GM23248 (cell line): ENCODE measurements around the gene SLC35E2B. TPM values are rescaled to one million over a fixed set of nuclear protein-coding genes. Genes with fewer than 3 reads are reported as not detected.
"Not testable (repeated sequence)": the region's sequence is repeated elsewhere in the genome, so short reads cannot be mapped to it uniquely, and the experiment has no call there.

Experiments
- DNase-seq: peaks from one replicate; pipeline ENCODE4 v3.0.0-alpha.2; 2015
- H2AFZ ChIP-seq: fragments of 200-600 bp; sonication (generic); 2 replicates; pipeline ENCODE4 v1.6.1; 2016; ENCODE audit warnings: antibody characterized with exemption
- H3F3A ChIP-seq: fragments of 200-600 bp; sonication (generic); 2 replicates; pipeline ENCODE4 v1.6.1; 2016; ENCODE audit warnings: mild to moderate bottlenecking, antibody characterized with exemption, mixed run types; ENCODE audit not compliant: insufficient read depth
- H3K27ac ChIP-seq: fragments of 200-600 bp; sonication (generic); 2 replicates; pipeline ENCODE4 v1.5.1; 2016; ENCODE audit warnings: mild to moderate bottlenecking
- H3K27me3 ChIP-seq: fragments of 200-600 bp; sonication (generic); replicated peaks from 2 replicates; pipeline ENCODE4 v1.6.1; 2016; ENCODE audit warnings: mild to moderate bottlenecking; ENCODE audit not compliant: insufficient read depth
- H3K36me3 ChIP-seq: fragments of 200-600 bp; sonication (generic); 2 replicates; pipeline ENCODE4 v1.6.1; 2016; ENCODE audit warnings: low read depth, mild to moderate bottlenecking
- H3K4me1 ChIP-seq: fragments of 200-600 bp; sonication (generic); 2 replicates; pipeline ENCODE4 v1.6.1; 2016; ENCODE audit warnings: mild to moderate bottlenecking; ENCODE audit not compliant: insufficient read depth
- H3K4me2 ChIP-seq: fragments of 200-600 bp; sonication (generic); one replicate; pipeline ENCODE4 v1.6.1; 2016; ENCODE audit warnings: mild to moderate bottlenecking; ENCODE audit not compliant: unreplicated experiment
- H3K4me3 ChIP-seq: fragments of 200-600 bp; sonication (generic); 2 replicates; pipeline ENCODE4 v1.5.1; 2016; ENCODE audit warnings: mild to moderate bottlenecking
- H3K79me2 ChIP-seq: fragments of 200-600 bp; sonication (generic); 2 replicates; pipeline ENCODE4 v1.6.1; 2016; ENCODE audit warnings: mild to moderate bottlenecking; ENCODE audit not compliant: insufficient read depth
- H3K9ac ChIP-seq: fragments of 200-600 bp; sonication (generic); 2 replicates; pipeline ENCODE4 v1.6.1; 2016; ENCODE audit warnings: mild to moderate bottlenecking
- H3K9me2 ChIP-seq: fragments of 200-600 bp; sonication (generic); 2 replicates; pipeline ENCODE4 v1.6.1; 2016; ENCODE audit warnings: mixed run types, mild to moderate bottlenecking, moderate library complexity; ENCODE audit not compliant: insufficient read depth
- H3K9me3 ChIP-seq: fragments of 200-600 bp; sonication (generic); one replicate; pipeline ENCODE4 v1.6.1; 2017; ENCODE audit warnings: low read depth
- H4K20me1 ChIP-seq: fragments of 200-600 bp; sonication (generic); 2 replicates; pipeline ENCODE4 v1.6.0; 2016; ENCODE audit not compliant: insufficient read depth
- WGBS, 2 experiments: methylation state at CpG; one replicate each; pipeline ENCODE4 v1.1.6; 2015 to 2017; ENCODE audit warnings: low lambda C conversion rate in 2 of 2, low coverage in 1 of 2; ENCODE audit errors: missing lambda C conversion rate in 2 of 2; 5-methylcytosine and 5-hydroxymethylcytosine counted together
- in situ Hi-C: fragments of 300-500 bp; cut with MboI; formaldehyde crosslinking; loops from 2 replicates; pipeline ENCODE4 v1.15.0; 2020
- polyA plus RNA-seq: library from polyadenylated mRNA; unstranded; fragments of >200 nt; fragmentation: Nextera tagmentation; extraction: Ambion mirVana; gene quantifications from 2 replicates; pipeline ENCODE4 v1.2.1, GENCODE V29; 2016
- total RNA-seq: library from RNA; depleted of rRNA; stranded (reverse); fragments of >200 nt; shearing (Covaris generic); gene quantifications from 2 replicates; pipeline ENCODE4 v1.2.3, GENCODE V29; 2014

SLC35E2B gene
- total and polyA plus RNA-seq, 2 experiments from 2014 or later: 23.4 to 32.5 TPM

GRCh38 chr1:1638528-1638927 lies 54.1 kb downstream of the SLC35E2B start:
- WGBS, 2 experiments: 83 to 85% methylated on average over 9 of the region's 13 CpGs
- H3K9me2 ChIP-seq, H3K27ac ChIP-seq, in situ Hi-C loops, H2AFZ ChIP-seq, H4K20me1 ChIP-seq, H3K4me3 ChIP-seq, H3K4me1 ChIP-seq, H3K4me2 ChIP-seq, H3K79me2 ChIP-seq, H3K27me3 ChIP-seq, H3K9ac ChIP-seq, H3F3A ChIP-seq, H3K9me3 ChIP-seq, DNase-seq, H3K36me3 ChIP-seq: not testable (repeated sequence)

- H3K9me3 ChIP-seq, H3K4me3 ChIP-seq, H3K79me2 ChIP-seq, H4K20me1 ChIP-seq, H3K9ac ChIP-seq, H3K9me2 ChIP-seq, H3K27me3 ChIP-seq, DNase-seq, H3K27ac ChIP-seq, H3K4me2 ChIP-seq, H3K4me1 ChIP-seq, H3F3A ChIP-seq, in situ Hi-C loops, H3K36me3 ChIP-seq, H2AFZ ChIP-seq: not testable (repeated sequence)
- 67 to 76% methylated on average over 11 to 13 of the region's 14 CpGs for WGBS, 2 experiments
Measured at GRCh38 chr1:1637479-1637875, 55.1 kb downstream of the SLC35E2B start.

DNA sequence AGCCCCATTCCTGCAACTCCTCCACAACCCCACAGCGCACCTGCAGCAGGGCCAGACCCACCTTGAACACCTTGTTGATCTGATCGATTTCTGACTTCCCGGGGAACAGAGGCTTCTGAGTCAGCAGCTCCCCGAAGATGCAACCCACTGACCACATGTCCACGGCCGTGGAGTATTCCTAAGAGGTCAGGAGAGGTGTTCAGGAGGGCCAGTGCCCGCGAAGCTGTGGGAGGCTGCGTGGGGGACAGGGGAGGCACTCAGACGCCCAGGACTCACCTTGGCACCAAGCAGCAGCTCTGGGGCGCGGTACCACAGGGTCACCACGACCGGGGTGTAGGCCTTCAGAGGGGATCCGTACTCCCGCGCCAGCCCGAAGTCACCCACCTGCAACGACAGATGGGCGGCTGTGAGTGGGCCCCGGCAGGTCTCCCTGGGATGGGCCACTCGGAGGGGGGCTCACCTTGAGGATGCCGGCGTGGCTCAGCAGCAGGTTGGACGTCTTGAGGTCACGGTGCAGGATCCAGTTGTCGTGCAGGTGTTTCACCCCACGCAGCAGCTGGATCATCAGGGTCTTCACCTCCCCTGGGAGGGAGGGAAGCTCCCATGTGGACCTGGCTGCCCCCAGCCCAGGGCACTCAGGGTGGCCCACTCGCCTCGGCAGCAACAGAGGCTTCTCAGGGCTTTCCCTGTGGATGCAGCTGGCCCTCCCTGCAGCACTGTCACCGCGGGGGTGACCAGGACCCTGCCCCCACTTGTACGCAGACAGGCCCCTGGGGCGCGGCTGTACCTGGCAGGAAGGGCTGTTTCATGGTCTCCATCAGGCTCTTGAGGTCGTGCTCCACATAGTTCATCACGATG lies 55.7 kb downstream of the SLC35E2B start:
- H3K4me2 ChIP-seq, H3K4me1 ChIP-seq, H3K9me3 ChIP-seq, H3K27me3 ChIP-seq, H4K20me1 ChIP-seq, H3K9ac ChIP-seq, H2AFZ ChIP-seq, H3K9me2 ChIP-seq, H3K4me3 ChIP-seq, H3F3A ChIP-seq, H3K79me2 ChIP-seq, H3K27ac ChIP-seq, DNase-seq, in situ Hi-C loops, H3K36me3 ChIP-seq: not testable (repeated sequence)
- WGBS, 2 experiments: 86 to 92% methylated on average over 30 to 35 of the region's 37 CpGs

DNA sequence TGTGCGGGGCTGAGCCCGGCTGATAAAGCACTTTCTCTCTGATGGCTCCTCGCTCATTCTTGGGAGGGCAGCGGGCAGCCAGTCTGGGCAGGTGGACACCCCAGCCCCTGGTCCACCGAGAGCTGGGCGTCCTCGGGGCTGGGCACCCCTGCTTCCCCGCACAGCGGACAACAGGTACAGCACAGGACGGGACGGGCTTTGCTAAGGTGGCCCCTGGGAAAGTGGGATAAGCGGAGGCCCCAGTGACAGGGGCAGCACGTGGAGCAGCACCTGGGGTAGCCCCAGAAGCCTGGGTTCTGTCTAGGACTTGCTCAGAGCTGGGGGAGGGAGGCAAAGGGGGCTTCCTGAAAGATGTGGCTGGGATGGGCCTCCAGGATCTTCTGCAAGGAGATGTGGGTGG lies 58.0 kb downstream of the SLC35E2B start:
- in situ Hi-C loops, H3K9ac ChIP-seq: not testable (repeated sequence)

DNA sequence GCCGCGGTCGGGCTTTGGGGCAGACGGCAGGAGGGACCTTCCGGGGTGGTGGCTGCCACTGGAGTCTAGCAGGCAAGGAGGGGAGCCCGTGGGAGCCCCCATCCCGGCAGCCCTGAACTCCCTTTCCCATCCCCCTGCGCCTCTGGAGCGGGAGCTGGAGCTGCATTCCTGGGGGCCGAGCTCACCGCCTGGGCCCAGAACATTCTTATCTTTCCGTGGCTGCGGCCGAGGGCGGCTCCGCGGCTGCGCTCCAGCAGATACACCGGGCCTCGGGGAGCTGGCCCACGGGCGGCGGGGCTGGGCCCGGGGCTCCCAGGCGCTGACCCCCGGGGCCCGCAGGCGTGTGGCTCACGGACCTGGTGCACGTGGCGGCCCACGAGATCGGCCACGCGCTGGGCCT lies 59.2 kb downstream of the SLC35E2B start:
- H2AFZ ChIP-seq, H3K79me2 ChIP-seq, H3K27me3 ChIP-seq, H3K36me3 ChIP-seq, H4K20me1 ChIP-seq, H3K9me3 ChIP-seq, H3K9me2 ChIP-seq, H3K27ac ChIP-seq, in situ Hi-C loops, H3K4me2 ChIP-seq, H3K4me1 ChIP-seq, H3F3A ChIP-seq, H3K4me3 ChIP-seq, H3K9ac ChIP-seq, DNase-seq: not testable (repeated sequence)
- no CpG with 5 or more reads among the region's 35 CpGs for WGBS, 2 experiments

More for the DNA sequence above, 58.0 kb downstream of the SLC35E2B start:
- H3K36me3 ChIP-seq, H2AFZ ChIP-seq, H4K20me1 ChIP-seq, H3K4me1 ChIP-seq, H3K4me2 ChIP-seq, H3K4me3 ChIP-seq, H3K9me3 ChIP-seq, H3K9me2 ChIP-seq, H3K27ac ChIP-seq, H3K79me2 ChIP-seq, DNase-seq, H3F3A ChIP-seq, H3K27me3 ChIP-seq: not testable (repeated sequence)
- WGBS, 2 experiments: 79 to 89% methylated on average over 10 to 11 of the region's 13 CpGs
